Measurements from ENCODE around the gene RUFY3. TPM values are rescaled to one million over a fixed set of nuclear protein-coding genes. Genes with fewer than 3 reads are reported as not detected.

Gene RUFY3
- total RNA-seq, 1 experiment from 2014 or later: 48.0 TPM

- Histone ChIP-seq H3K4ac (ENCODE audit: low read depth, low read length) (no peak overlapping the region), H3K79me1 (ENCODE audit: insufficient read depth, low read depth, low read length, poor library complexity, severe bottlenecking) (no peaks in the 10 kb centered on the region), H2BK12ac (ENCODE audit: insufficient read length, low read depth, low read length) (no peak overlapping the region), H3K18ac (ENCODE audit: insufficient read length, low read depth, low read length) (no peak overlapping the region), H2AFZ (ENCODE audit: low read length) (no peak overlapping the region), H2BK5ac (ENCODE audit: insufficient read length, low read length) (no peak overlapping the region), H3K79me2 (ENCODE audit: insufficient read depth, low read length) (no peaks in the 10 kb centered on the region), H2BK15ac (ENCODE audit: low read depth, low read length) (no peak overlapping the region), H2AK5ac (ENCODE audit: insufficient read length, low read length) (no peak overlapping the region), H4K91ac (ENCODE audit: insufficient read length, low read depth, low read length) (no peak overlapping the region), H3T11ph (ENCODE audit: low read length) (no peak overlapping the region), H3K27ac (ENCODE audit: insufficient read length, low read depth, low read length) (no peak overlapping the region), H3K27me3 (ENCODE audit: insufficient read depth, low read length) (no peaks in the 10 kb centered on the region), H3K23ac (ENCODE audit: insufficient read length, low read depth, low read length) (no peak overlapping the region), H3K56ac (ENCODE audit: insufficient read length, low read depth, low read length) (no peak overlapping the region), H4K5ac (ENCODE audit: insufficient read length, low read depth, low read length) (no peak overlapping the region), H4K8ac (replicated peaks; ENCODE audit: insufficient read length, low read depth, low read length) (no peak overlapping the region), H2BK120ac (ENCODE audit: low read depth, low read length, poor library complexity, severe bottlenecking) (no peak overlapping the region), H2BK20ac (ENCODE audit: low read depth, low read length, poor library complexity, severe bottlenecking) (no peak overlapping the region), H3K4me2 (ENCODE audit: insufficient read depth, insufficient read length, low read length) (no peak overlapping the region), H3K9ac (ENCODE audit: extremely low read depth, insufficient read length, low read length) (no peak overlapping the region), H3K9me3 (ENCODE audit: control insufficient read depth, low read depth, low read length) (no peaks in the 10 kb centered on the region), H3K14ac (ENCODE audit: insufficient read depth, low read length) (no peak overlapping the region), H3K23me2 (ENCODE audit: insufficient read length, low read depth, low read length, poor library complexity, severe bottlenecking) (no peaks in the 10 kb centered on the region), H4K20me1 (ENCODE audit: control insufficient read depth, insufficient read depth, insufficient read length) (no peaks in the 10 kb centered on the region), H3K4me1 (ENCODE audit: insufficient read depth, low read length) (no peaks in the 10 kb centered on the region)
- Mint-ChIP-seq H3K4me3 (no peak overlapping the region), H3K36me3 (ENCODE audit: insufficient read depth in 1 of 3, low read depth in 3 of 3) (peaks cover 3 to 29% (median 21%) of the 10 kb centered on the region in 3 experiments; a peak in 6 of 7 replicates), H3K27ac (no peak overlapping the region), H3K9me3 (no peaks in the 10 kb centered on the region), H3K27me3 (ENCODE audit: low read depth) (no peaks in the 10 kb centered on the region), H3K4me1 (no peaks in the 10 kb centered on the region)
- no CpG with 5 or more reads among the region's 1 CpG for WGBS (ENCODE audit: extremely low coverage, insufficient read length, low lambda C conversion rate)
- TF ChIP-seq, protein P1, sequence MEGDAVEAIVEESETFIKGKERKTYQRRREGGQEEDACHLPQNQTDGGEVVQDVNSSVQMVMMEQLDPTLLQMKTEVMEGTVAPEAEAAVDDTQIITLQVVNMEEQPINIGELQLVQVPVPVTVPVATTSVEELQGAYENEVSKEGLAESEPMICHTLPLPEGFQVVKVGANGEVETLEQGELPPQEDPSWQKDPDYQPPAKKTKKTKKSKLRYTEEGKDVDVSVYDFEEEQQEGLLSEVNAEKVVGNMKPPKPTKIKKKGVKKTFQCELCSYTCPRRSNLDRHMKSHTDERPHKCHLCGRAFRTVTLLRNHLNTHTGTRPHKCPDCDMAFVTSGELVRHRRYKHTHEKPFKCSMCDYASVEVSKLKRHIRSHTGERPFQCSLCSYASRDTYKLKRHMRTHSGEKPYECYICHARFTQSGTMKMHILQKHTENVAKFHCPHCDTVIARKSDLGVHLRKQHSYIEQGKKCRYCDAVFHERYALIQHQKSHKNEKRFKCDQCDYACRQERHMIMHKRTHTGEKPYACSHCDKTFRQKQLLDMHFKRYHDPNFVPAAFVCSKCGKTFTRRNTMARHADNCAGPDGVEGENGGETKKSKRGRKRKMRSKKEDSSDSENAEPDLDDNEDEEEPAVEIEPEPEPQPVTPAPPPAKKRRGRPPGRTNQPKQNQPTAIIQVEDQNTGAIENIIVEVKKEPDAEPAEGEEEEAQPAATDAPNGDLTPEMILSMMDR (conservative IDR thresholded peaks at IDR 0.05): no peak
- no peak for DNase-seq
Observed at GRCh38 chr4:70765368-70765767, 43.6 kb downstream of the RUFY3 start.

Data from H9 (cell line).